NCI-H1417 treated with DMSO at 0.1 percent for 48 hours (cell line): ENCODE data around the gene C5AR2.
A peak's percentile ranks its signal among the peaks of the same experiment; 100 is the strongest.
"Not testable (repeated sequence)": the region's sequence is repeated elsewhere in the genome, so short reads cannot be mapped to it uniquely, and the experiment has no call there.

ENCODE experiments used
- DNase-seq: peaks from one replicate; lab custom pipeline; 2025; lab: John Stamatoyannopoulos, UW

The C5AR2 gene

GRCh38 chr19:47323872-47324271 is 8.1 kb upstream of the C5AR2 start:
- DNase-seq: no peak

GRCh38 chr19:47324502-47324901 is 7.5 kb upstream of the C5AR2 start:
- no peak for DNase-seq

GRCh38 chr19:47330466-47330869 is 1.5 kb upstream of the C5AR2 start:
- no peak for DNase-seq

- no peak for DNase-seq
Observed at GRCh38 chr19:47331490-47331889, 485 bp upstream of the C5AR2 start.

- not testable (repeated sequence) for DNase-seq
Observed at GRCh38 chr19:47336765-47337718, 5.1 kb downstream of the C5AR2 start.

- no peak for DNase-seq
Observed at GRCh38 chr19:47339196-47339880, 7.4 kb downstream of the C5AR2 start.

- DNase-seq: no peak
Observed at GRCh38 chr19:47340477-47341208, 8.7 kb downstream of the C5AR2 start.

GRCh38 chr19:47341734-47342133 is 9.8 kb downstream of the C5AR2 start:
- no peak for DNase-seq

GRCh38 chr19:47343194-47343802 is 11.3 kb downstream of the C5AR2 start:
- no peak for DNase-seq

- DNase-seq: no peak
Observed at GRCh38 chr19:47344425-47344824, 12.4 kb downstream of the C5AR2 start.

GRCh38 chr19:47346024-47346423 is 14.0 kb downstream of the C5AR2 start:
- not testable (repeated sequence) for DNase-seq

- peak; percentile 92 for DNase-seq
Observed at GRCh38 chr19:47348819-47349795, 17.1 kb downstream of the C5AR2 start, which contains the start of gene DHX34. TSS of gene DHX34 (plus strand) at chr19:47349315. CDS start at chr19:47353031, 3,716 bp downstream.

GRCh38 chr19:47350630-47351029 is 18.7 kb downstream of the C5AR2 start:
- DNase-seq: no peak

- DNase-seq: no peak
Observed at GRCh38 chr19:47351548-47351947, 19.6 kb downstream of the C5AR2 start.

- DNase-seq: no peak
Observed at GRCh38 chr19:47352095-47352494, 20.1 kb downstream of the C5AR2 start.

GRCh38 chr19:47353307-47353712 is 21.3 kb downstream of the C5AR2 start:
- no peak for DNase-seq

- no peak for DNase-seq
Observed at GRCh38 chr19:47356900-47357299, 24.9 kb downstream of the C5AR2 start.

GRCh38 chr19:47357788-47358680 is 26.1 kb downstream of the C5AR2 start:
- no peak for DNase-seq

- DNase-seq: no peak
Observed at GRCh38 chr19:47358936-47359335, 27.0 kb downstream of the C5AR2 start.

GRCh38 chr19:47362321-47362720 is 30.3 kb downstream of the C5AR2 start:
- no peak for DNase-seq
